ENCODE results near the gene LRP1B.

- TF ChIP-seq TAF1 (IDR thresholded peaks at IDR 0.05; ENCODE audit: borderline replicate concordance, insufficient read depth, low read length) (no peak), POLR2AphosphoS5 (IDR thresholded peaks at IDR 0.05; ENCODE audit: low read depth, low read length) (no peak)
Observed at GRCh38 chr2:141499123-141499522, 631.7 kb downstream of the LRP1B start.

All from PFSK-1 (cell line).